T-helper 1 cell treated with Interleukin-12 subunit alpha and Interleukin-12 subunit beta and Interleukin-4 antibody, amounts not matched to agents 30 ng/mL and 1 ng/mL, for 36 hours (primary cell): ENCODE measurements around the gene FBXL14. TPM values are rescaled to one million over a fixed set of nuclear protein-coding genes. Genes with fewer than 3 reads are reported as not detected.

Experiments
- intact Hi-C: fragments of 100-400 bp; cut with micrococcal nuclease; formaldehyde crosslinking; loops from one replicate; pipeline ENCODE4 v1.15.1; 2024
- total RNA-seq: library from RNA; stranded (reverse); gene quantifications from 2 replicates; pipeline ENCODE4 v1.2.3, GENCODE V29; 2022

The FBXL14 gene
- total RNA-seq, 1 donor from 2014 or later, result 26.5 TPM

DNA sequence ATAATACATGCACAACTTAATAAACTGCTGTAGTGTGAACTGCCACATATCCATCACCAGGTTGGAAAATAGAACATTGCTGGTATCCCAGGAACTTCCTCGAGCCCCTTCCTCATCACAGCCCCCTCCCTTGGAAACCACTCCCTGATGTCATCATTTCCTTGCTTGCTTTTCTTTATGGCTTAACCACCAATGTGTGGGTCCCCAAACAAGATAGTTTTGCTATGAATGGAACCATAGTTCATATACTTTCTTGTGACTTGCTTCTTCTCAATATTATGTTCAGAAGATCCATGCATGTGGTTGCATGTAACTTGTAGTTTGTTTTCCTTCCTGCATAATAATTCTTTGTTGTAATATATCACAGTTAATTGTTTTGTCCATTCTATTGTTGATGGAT is 25.7 kb upstream of the FBXL14 start:
- intact Hi-C loops, result no loop called here

DNA sequence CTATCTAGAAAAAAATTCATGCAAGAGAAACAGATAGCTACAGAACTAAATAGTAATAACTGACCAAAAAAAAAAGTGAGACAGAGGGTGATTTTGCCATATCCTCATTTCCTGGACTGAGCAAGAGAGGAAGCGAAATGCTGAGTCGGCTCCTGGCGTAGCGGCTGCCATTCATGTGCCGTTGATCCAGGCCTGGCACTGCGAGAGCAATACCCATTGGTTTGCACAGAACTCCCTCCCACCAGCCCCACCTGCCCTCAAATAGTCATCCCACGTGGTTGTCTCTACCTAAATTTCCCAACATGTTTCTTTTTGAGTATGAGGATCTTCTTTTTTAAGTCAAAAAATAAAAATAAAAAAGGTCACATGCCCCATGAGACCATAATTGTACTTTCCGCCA is 25.2 kb upstream of the FBXL14 start:
- intact Hi-C loops, result no loop called here

DNA sequence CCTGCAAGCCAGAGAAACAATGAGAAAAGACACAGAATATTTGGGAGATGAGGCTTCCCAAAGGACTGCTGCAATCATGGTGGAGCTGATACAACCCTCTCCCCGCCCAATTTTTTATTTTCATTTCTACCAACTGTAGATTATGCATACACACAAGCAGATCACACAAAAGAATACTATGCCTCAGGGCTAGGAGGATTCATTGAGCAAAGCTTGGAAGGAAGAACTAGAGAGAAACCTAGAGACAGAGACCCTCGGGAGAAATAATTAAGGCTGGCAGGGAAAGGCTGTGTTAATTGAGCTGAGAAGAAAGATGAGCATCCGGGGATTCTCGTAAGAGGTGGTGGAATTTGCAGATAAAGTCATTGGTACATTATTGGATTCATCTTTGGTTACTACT is 24.8 kb upstream of the FBXL14 start:
- intact Hi-C loops, result no loop called here

DNA sequence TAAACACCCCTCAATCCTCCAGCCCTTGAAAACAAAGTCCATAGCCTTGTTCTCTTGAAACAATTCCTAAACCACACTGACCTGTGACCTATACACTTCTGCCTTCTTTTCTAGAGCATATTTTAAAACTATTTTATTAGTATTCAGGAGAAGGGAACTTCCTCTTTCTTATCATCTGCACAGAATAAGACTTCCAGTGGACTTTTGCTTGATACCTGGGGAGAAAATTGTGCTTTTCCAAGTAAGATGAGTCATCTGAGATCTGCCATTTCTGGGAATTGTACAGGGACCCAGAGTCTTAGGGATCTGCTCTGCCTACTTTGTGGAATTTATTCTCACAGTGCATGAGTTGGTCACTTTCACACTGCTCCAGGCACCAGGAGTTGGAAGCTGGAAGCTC is 24.1 kb upstream of the FBXL14 start:
- intact Hi-C loops, result no loop called here

DNA sequence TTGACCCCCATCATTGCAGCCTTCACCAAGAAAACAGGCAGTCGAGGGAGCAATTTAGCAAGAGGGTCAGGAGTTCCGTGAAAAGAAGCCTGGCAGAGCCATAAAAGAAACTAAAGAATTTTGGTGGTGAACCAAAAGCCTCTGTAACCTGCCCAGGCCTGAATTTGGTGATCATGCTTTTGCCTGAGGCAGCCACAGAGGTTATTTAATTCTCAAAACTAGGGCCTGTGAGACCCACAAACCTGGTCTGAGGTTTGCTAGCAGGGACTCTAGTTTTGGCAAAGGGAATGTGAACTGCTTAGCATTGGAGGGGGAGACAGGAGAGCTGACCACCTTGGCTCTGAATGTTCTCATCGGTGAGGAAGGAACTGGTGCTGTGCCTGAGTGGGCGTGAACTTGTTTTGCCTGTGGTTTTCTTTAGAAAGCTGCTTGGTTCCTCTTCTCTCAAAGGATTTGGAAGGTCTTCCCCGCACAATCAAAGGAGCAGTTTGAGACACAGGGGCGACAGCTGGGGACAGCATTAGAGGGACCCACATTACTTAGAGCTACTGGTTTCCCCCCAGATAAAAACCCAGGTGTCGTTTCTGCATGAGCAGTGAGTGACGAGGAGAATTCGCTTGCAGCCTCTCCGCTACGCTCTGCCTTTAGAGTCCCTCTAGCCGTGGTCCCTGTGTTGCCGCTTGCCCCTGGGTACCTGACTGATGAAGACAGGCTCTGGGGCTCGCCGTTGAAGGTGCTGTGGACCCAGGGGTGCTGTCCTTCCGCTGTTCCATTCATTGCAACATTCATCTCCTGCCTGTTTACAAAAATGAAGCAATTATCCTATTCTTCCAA is 22.1 kb upstream of the FBXL14 start:
- intact Hi-C loops, result no loop called here

DNA sequence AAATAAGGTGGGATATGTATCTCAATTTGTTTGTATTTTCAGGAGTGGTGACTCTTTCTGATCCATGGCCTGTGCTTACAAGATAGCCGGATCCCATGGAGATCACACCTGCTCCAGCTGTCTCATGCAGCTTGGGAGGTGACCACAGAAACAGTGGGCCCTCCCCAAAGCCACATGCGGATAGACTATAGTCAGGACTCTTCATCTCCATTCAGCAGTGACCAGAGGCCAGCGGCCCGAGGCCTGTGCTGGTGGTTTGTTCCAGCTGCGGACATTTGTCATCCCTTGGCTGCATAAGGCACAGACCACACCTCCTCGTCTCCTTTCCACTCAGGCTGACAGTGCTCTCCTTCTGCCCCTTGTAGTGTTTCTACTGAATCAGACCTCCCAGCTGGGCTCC is 20.0 kb upstream of the FBXL14 start:
- intact Hi-C loops, result no loop called here

DNA sequence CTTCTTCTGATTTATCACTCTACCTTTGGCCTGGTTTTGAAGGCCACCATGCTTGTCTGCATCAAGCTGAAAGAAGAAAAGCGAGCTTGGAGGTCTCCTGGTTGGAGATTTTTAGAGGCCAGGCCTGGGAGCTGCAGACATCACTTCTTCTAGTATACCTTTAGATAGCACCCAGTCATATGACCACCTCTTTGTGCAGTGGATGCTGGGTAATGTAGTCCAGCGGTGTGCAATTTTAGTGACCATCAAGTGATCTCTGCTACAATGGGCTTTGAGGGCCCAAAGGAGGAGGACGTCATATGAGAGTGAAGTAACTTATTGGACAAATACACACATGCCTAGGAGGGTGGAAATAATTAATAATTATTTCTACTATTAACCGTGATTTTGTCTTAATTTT is 19.5 kb upstream of the FBXL14 start:
- intact Hi-C loops, result no loop called here

DNA sequence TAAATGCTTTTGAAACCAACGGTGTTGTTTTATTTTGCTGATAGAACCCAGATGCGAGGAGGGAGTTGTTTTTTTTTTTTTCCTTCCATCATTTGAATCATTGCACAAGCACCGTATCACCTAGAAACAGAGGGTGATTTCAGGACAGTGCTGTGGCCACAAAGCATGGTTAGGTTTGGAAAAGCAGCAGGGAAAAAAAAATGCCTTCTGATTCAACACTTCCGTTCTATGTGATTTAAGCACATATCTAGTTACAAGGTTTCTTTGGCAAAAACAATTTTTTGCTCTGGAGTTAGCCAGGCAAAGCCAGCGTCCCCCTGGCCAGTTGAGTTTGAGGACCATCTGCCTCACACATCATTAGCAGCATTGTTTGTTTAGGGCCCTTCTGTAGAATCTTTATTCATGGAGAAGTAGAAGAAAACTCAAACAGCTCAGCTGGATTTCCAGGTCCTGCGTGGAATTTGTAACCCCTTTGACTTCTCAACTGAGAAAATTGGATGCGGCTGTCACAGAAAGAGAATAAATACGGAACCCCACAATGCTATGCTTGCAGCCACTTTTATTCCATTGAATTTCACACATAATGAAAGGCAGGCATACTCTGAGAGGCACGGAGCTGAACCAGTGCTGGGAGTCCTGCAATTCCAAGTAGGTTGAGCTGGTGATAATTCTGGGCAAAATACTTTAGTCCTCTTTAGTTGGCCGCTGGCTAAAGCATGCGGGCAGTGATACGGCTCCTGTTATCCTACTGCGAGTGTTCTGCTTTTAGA is 17.6 kb upstream of the FBXL14 start:
- intact Hi-C loops, result no loop called here

DNA sequence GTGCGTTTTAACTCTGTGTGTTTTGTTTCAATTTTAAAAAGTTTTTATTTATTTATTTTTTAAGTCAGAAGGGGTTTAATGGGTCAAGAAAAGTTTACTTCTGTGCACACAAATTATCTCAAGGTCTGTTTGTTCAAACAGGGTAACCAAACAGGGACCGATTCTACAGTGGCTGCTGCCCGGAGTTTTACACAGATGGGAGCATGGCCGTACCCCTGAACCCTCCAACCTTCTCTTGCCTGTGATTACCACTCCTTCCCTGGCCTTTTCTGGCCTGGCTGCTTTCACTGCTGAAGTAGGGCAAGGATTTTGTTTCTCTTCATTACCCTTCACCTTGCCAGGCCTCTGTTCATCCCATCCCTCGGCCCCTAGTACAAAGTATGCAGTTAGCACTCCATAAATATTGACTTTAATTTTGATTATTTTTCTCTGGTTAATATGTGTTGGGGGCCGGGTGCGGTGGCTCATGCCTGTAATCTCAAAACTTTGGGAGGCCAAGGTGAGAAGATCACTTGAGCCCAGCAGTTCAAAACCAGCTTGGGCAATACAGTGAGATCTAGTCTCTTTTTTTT is 15.8 kb upstream of the FBXL14 start:
- intact Hi-C loops, result no loop called here

DNA sequence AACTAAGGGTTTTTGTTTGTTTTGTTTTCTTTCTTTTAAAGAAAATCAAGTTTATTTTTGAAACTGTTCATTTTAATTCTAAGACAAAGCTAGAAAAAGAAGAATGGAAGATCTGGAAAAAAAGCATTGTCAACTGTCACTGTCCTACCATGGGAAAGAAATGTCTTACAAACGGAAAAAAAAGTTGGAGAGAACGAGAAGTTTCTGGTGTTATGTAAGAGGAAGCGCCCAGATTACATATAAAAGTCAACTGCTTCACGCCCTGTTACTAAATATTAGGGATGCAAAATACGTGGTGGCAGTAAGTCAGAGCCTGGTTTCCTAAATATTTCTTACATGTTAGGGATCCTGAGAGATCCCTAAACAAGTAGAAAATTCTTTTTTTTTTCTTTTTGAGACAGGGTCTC is 14.3 kb upstream of the FBXL14 start:
- intact Hi-C loops, result no loop called here

DNA sequence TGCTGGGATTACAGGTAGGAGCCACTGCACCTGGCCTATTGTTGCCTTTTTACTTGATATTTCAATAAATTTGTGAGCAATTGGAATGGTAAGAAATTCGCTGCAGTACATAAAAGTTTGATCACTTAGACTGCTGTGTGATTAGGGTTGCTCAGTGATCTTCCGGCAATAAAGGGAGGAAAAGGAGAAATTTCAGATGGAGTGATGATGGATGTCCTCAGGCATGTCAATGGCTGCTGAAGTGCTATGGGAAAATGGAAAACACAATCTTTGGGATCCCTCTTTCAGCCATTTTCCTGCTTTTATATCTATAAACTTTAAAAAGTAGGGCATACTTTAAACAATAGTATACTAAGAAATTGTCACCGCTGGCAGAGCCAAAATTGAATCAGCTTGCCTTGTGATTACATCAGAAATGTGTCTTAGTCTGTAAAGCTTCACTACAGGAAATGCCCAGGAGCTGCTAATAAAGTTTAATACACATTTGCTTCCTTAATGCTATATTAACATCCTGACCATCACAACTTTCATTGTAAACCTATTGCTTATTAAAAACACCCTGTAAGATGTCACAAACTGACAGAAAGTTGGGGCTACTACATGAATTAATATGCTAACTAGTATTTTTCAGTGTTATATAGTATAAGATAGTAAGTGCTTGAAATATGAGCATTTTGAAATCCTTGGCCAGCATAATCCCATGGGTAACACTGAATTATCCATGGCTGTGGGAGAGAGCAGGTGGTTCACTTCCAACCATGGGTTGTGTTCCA is 13.7 kb upstream of the FBXL14 start:
- intact Hi-C loops, result no loop called here

DNA sequence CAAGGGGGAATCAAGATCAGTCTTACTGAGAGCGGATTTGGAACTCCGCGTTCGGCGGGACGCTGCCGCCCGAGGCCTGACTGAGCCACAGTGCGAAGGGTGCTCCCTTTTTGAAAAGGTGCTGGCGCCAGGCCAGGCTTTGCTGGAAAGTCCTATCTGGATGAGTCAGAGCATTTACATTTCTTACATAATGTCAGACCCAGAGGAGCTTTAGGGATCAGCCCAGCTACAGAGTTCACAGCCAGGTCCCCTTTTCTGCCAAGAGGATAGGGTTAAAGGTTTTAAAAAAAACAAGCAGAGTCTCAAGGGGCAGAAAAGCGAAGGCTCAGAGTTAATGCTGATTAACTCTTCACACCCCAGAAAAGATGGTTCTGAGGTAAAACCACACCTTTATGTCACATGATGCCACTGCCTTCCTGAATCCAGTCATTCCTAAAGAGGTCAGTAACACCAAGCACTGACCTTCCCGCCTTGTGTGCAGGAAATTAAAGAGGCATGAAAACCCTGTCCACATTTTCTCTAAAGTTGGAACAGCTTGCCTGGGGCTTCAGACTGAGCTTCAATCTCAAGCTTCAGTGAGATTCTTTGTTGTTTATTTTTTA is 11.7 kb upstream of the FBXL14 start:
- intact Hi-C loops, result no loop called here

DNA sequence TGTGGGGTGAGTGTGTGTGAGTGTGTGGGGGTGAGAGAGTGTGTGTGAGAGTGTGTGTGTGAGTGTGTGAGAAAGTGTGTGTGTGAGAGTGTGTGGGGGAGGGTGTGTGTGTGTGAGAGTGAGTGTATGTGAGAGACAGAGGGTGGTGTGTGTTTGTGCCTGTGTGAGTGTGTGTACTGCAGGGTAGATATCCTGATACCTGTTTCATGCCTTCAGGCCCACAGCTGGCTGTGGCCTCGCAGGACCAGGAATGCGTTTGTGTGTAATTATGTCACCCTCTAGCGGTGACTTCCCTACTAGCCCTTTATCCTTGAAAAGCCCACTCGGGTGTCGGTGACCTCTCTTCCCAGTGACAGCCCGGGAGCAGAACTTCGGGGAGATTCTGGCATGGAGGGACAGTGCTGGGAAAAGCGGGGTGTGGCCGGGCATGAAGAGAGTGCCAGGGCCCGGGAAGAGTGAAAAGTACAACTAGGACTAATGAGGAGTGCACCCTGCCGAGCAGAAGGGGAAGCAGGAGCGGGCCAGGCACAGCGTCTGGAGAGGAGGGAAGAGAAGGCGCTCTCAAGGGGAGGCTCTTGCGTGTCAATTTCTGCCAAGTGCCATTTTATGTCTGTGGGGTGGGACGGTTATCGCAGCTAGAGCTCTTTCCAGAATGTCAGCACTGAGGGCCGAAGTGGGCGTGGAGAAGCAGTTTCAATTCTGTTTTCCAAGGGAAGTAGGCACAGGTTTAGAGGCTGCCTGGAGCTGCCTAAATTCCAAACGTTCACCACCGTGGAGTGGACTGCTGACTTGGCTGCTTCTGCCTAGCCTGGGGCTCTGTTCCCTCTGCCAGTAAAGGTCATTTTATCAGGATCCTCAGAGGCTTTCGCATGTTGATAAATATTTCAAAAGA is 11.0 kb upstream of the FBXL14 start:
- intact Hi-C loops, result loop anchor here (1.0 kb wide), 2 partner anchors 72 to 487 kb away; no protein-coding TSS in a partner anchor

DNA sequence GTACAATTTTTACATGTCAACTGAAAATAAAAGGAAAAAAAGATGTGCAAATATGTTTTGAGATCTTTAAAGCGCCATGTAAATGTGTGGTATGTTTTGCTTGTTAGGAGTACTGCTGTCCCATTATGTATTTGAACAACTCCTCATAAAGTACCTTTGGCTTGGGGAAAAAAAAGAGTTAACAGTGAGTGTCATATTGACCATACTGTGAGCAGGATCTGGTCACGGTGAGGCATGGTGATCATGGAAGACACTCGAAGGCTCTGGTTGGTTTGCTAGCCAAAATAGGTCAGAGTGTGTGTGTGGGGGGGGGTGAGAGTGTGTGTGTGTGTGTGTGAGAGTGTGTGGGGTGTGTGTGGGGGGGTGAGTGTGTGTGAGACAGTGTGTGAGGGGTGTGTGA is 10.1 kb upstream of the FBXL14 start:
- intact Hi-C loops, result loop anchor here (5.0 kb wide), 1 partner anchor 402 kb away; no protein-coding TSS in a partner anchor

DNA sequence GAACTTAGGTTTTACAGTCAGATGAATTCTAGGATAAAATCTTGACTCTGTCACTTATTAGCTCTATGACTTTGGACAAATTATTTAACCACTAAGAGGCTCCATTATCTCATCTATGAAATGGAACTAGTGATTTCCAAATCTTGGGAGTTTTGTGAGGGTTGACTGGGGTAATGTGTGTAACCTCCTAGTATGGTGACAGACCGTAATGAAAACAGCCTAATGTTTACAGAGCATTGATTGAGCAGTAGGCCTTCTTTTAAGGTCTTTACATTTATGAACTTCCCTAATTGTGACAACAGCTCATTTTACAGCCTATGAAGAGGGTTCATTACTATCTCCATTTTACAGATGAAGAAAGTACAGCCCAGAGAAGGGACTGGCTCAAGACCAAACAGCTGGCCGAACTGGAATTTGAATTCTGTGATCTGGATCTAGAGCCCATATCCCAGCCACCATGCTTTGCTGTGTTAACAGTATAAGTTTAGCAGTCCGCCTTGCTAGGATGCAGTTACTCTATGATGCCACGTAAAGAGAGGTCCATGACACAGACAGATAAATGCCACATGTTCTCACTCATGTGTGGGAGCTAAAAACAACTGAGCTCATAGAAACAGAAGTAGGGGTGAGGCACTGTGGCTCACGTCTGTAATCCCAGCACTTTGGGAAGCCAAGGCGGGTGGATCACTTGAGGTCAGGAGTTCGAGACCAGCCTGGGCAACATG is 9.1 kb upstream of the FBXL14 start:
- intact Hi-C loops, result loop anchor here (5.0 kb wide), 1 partner anchor 401 kb away; no protein-coding TSS in a partner anchor

DNA sequence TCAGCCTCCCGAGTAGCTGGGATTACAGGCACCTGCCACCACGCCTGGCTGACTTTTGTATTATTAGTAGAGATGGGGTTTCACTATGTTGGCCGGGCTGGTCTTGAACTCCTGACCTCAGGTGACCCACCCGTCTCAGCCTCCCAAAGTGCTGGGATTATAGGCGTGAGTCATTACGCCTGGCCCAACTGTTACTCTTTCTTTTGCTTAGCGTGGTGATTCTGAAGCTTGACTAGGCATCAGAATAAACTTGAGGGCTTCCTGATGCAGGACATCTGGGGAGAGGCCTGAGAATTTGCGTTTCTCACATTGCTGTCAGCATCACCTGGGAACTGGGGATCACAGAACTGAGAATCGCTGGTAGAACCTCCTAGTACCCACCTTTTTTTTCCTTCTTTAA is 8.3 kb upstream of the FBXL14 start:
- intact Hi-C loops, result loop anchor here (5.0 kb wide), 1 partner anchor 400 kb away; no protein-coding TSS in a partner anchor

DNA sequence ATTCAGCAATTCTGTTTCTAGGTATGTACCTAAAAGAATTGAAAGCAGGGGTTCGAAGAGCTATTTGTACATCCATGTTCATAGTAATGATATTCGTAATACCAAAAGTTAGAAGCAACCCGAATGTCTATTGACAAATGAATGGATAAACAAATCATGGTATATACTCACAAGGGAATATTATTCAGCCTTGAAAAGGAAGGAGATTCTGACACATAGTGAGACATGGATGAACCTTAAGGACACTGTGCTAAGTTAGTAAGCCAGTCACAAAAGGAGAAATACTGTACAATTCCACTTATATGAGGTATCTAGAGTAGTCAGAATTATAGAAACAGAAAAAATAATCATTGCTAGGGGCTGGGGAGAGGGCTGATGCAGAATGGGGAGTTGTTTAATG is 4.4 kb upstream of the FBXL14 start:
- intact Hi-C loops, result loop anchor here (10.0 kb wide), 2 partner anchors 964 to 1144 kb away; partner anchors contain the start of gene B4GALNT3

DNA sequence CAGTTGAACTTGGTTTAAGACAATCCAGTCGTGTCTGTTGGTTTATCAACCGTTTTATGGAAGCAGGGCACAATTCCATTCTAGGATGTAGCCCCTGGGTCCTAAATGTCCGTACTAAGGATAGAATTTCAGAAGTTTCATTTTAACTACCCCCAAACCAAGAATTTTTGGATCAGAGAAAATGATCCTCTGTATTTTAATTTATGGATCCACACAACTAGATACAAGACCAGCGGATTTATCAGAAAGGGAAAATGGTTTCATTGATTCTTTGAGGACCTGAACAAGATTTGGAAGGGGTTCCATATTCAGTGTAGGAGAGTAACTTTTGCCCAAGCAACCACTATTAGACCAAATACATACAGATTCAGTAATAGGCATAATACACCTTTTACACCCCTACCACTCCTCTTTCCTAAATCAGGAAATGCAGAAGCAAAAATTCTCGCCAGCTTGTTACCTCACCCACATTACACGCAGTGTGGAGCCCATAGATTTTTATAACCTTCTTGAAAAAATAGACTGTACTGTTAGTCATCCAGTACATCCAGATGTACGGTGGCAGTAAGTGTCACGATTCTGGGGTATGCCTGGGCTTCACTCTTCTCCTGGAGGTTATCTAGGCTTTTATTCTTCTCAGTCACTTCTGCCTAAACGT is 1.4 kb upstream of the FBXL14 start:
- intact Hi-C loops, result loop anchor here (2.0 to 10.0 kb wide), 4 partner anchors 605 to 1217 kb away; partner anchors contain the start of genes B4GALNT3, ERC1 and ITFG2
